Spleen (tissue), 11 donors: Measurements from ENCODE around the gene PPM1L. TPM values are rescaled to one million over a fixed set of nuclear protein-coding genes. Genes with fewer than 3 reads are reported as not detected.

Experiments used
- DNase-seq: peaks from one replicate; pipeline ENCODE4 v3.0.0-alpha.2; 2020
- H3K27ac ChIP-seq, 8 donors: fragments of 200-600 bp; sonication (generic) in 7 of 8; 1 replicate in 4 of 8; 2 replicates in 4 of 8; pipeline versions ENCODE4 v1.5.0 to v1.8.0; 2016 to 2021; ENCODE audit warnings: inconsistent platforms in 4 of 8, mild to moderate bottlenecking in 4 of 8, moderate library complexity in 1 of 8
- H3K27me3 ChIP-seq, 7 donors: fragments of 200-600 bp; sonication (generic) in 6 of 7; replicated peaks in 1 of 7; 1 replicate in 4 of 7; 2 replicates in 3 of 7; pipeline versions ENCODE4 v1.5.0 to v1.8.0; 2016 to 2021; ENCODE audit warnings: inconsistent platforms in 3 of 7, mild to moderate bottlenecking in 1 of 7
- H3K36me3 ChIP-seq, 6 donors: fragments of 200-600 bp; sonication (generic) in 5 of 6; 1 replicate in 4 of 6; 2 replicates in 2 of 6; pipeline versions ENCODE4 v1.5.0 to v1.8.0; 2016 to 2021; ENCODE audit warnings: inconsistent platforms in 2 of 6
- H3K4me1 ChIP-seq, 6 donors: fragments of 200-600 bp; sonication (generic) in 5 of 6; 1 replicate in 3 of 6; 2 replicates in 3 of 6; pipeline versions ENCODE4 v1.5.0 to v1.8.0; 2016 to 2021; ENCODE audit warnings: inconsistent platforms in 3 of 6
- H3K4me3 ChIP-seq, 8 donors: fragments of 200-600 bp; sonication (generic) in 7 of 8; 1 replicate in 4 of 8; 2 replicates in 4 of 8; pipeline versions ENCODE4 v1.5.0 to v1.8.0; 2016 to 2021; ENCODE audit warnings: inconsistent platforms in 4 of 8, mild to moderate bottlenecking in 4 of 8, moderate library complexity in 2 of 8
- H3K9me3 ChIP-seq, 8 donors: fragments of 200-600 bp; sonication (generic) in 7 of 8; 1 replicate in 4 of 8; 2 replicates in 4 of 8; pipeline versions ENCODE4 v1.5.0 to v1.8.0; 2016 to 2021; ENCODE audit warnings: inconsistent platforms in 4 of 8
- CTCF ChIP-seq, 11 experiments: fragments of 200-600 bp in 7 of 11; fragments of 450-650 bp in 4 of 11; sonication (generic) in 4 of 11; IDR thresholded peaks in 8 of 11; conservative IDR thresholded peaks in 3 of 11; 1 replicate in 7 of 11; 2 replicates in 4 of 11; pipeline versions ENCODE4 v1.4.0 to v1.8.0; 2016 to 2021; ENCODE audit warnings: antibody characterized with exemption in 11 of 11, inconsistent platforms in 4 of 11, mild to moderate bottlenecking in 1 of 11
- POLR2A ChIP-seq, 3 donors: fragments of 450-650 bp; IDR thresholded peaks; one replicate each; pipeline ENCODE4 v1.5.1; 2017; ENCODE audit warnings: antibody characterized with exemption in 3 of 3, mild to moderate bottlenecking in 1 of 3
- POLR2AphosphoS5 ChIP-seq, 3 donors: sonication (generic); formaldehyde crosslinking; IDR thresholded peaks; one replicate each; pipeline ENCODE4 v1.5.1; 2017; ENCODE audit warnings: antibody characterized with exemption in 3 of 3
- WGBS, 5 donors: extraction: QIAGEN DNeasy Blood & Tissue Kit in 3 of 5; methylation state at CpG; one replicate each; pipeline versions ENCODE4 v1.1.5 to v1.1.7; 2013 to 2018; 5-methylcytosine and 5-hydroxymethylcytosine counted together
- intact Hi-C: fragments of 100-400 bp; cut with DNase I; formaldehyde crosslinking; loops from one replicate; pipeline ENCODE4 v1.15.0; 2023; ENCODE audit warnings: low total_unique reads
- polyA plus RNA-seq, 3 donors: library from polyadenylated mRNA; stranded (reverse); fragments of 200-250 nt; gene quantifications; one replicate each; pipeline ENCODE4 v1.2.1, GENCODE V29; 2013
- total RNA-seq, 7 donors: library from RNA; depleted of rRNA in 3 of 7; stranded (reverse); fragments of >200 nt in 3 of 7; fragmentation: NEBNext Ultra II Directional in 4 of 7; extraction: Animal tissue kit (Norgen Biotek cat#: 25700) in 4 of 7; gene quantifications; one replicate each; pipeline versions ENCODE4 v1.1.0 to v1.2.1, GENCODE V29; 2016 to 2021
- donor health status: healthy with polysubstance abuse.
- donor health status: DM: no; HTN: no; CAD: no; lungs with moderate emphysema.
- donor health status: DM: no; HTN: no; CAD: no.
- donor health status: Bipolar disorder and iron deficiency.
- donor health status: healthy.
- donor health status: DM: no; HTN: no; CAD: no.
- donor health status: DM: yes; HTN: yes; CAD: no.

Gene PPM1L
- total and polyA plus RNA-seq, 10 donors, result 0.63 to 16.7 (median 12.2) TPM

DNA sequence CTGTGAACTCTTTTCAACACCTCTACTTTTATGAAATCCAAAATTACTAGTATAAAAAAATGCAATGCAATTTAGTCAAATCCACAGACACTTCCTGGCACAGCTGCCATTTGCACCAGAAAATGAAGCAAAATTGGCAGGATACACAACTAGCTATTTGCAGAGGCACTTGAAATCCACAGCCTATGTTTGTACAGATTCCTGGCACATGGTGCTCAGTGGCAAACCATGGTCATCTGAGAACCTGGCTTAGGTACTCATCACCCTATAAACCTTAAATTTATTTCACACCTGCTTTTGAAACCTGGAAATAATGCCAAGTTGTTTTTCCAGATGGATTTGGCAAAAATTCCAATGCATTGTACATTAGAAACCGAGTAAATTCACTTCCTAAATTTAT lies 20.2 kb upstream of the PPM1L start:
- 71 to 83% (median 78%) methylated on average over 1 of the region's 1 CpG for WGBS, 5 donors
- no peak overlapping the region for H3K4me3 ChIP-seq
- H3K27me3 ChIP-seq, result no peaks in the 10 kb centered on the region
- intact Hi-C loops, result no loop called here
- H3K9me3 ChIP-seq, result no peaks in the 10 kb centered on the region
- no peaks in the 10 kb centered on the region for H3K4me1 ChIP-seq
- no peak for DNase-seq
- no peak for TF ChIP-seq POLR2AphosphoS5 (IDR thresholded peaks at IDR 0.05)
- TF ChIP-seq CTCF (IDR thresholded peaks at IDR 0.05 in 8 of 11, conservative IDR thresholded peaks at IDR 0.05 in 3 of 11), result no peak
- TF ChIP-seq POLR2A (IDR thresholded peaks at IDR 0.05), result no peak
- no peak overlapping the region for H3K27ac ChIP-seq
- H3K36me3 ChIP-seq, result no peaks in the 10 kb centered on the region

DNA sequence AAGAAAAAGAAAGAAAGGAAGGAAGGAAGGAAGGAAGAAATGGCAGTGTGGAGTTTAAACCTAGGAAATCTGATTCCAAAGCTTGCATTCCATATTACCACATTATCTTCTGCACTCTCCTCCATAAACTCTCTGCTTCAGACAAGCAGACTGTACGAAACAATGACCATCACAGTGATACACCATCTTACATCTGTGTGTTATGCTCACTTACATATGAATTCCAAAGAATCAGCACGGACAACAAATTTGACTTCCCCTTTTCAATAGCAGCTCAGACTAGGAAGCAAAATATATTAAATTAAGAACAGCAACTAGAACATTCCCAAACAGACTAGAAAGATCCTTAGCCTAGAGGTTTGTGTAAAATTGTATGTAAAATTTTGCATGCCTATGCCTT lies 18.0 kb upstream of the PPM1L start:
- DNase-seq, result no peak
- Histone ChIP-seq H3K4me3 (no peak overlapping the region), H3K4me1 (no peaks in the 10 kb centered on the region), H3K36me3 (no peaks in the 10 kb centered on the region), H3K9me3 (no peaks in the 10 kb centered on the region), H3K27me3 (no peaks in the 10 kb centered on the region), H3K27ac (no peak overlapping the region)
- intact Hi-C loops, result no loop called here
- WGBS, 5 donors, result 38 to 58% (median 54%) methylated on average over 2 of the region's 2 CpGs
- TF ChIP-seq POLR2A (IDR thresholded peaks at IDR 0.05), result no peak
- TF ChIP-seq CTCF (IDR thresholded peaks at IDR 0.05 in 8 of 11, conservative IDR thresholded peaks at IDR 0.05 in 3 of 11), result no peak
- no peak for TF ChIP-seq POLR2AphosphoS5 (IDR thresholded peaks at IDR 0.05)

DNA sequence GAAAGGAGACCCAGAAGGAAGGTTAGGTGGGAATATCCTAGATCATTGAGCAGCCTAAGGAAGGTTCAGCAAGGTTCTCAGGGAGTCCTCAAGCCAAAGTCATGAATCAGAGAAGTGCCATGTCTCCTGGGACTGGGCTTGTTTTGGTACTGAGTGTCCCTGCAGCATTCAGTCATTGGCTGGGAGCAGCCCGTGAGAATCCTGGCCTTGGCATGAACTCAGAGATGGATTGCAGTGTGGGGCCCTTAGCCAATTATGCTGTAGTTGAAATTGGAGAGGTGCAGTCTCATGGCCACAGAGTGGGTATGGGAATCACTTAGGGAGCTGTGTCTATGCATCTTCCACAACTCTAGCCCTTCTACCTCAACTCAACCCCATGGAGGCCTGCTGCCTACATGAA lies 17.0 kb upstream of the PPM1L start:
- 69 to 80% (median 76%) methylated on average over 1 of the region's 1 CpG; no CpG with 5 or more reads in 1 of the 5 donors for WGBS, 5 donors
- intact Hi-C loops, result no loop called here
- no peak overlapping the region for H3K27ac ChIP-seq

GRCh38 chr3:160746976-160747375 lies 9.1 kb upstream of the PPM1L start:
- Histone ChIP-seq H3K4me3 (no peak overlapping the region), H3K27ac (no peak overlapping the region), H3K27me3 (no peaks in the 10 kb centered on the region), H3K9me3 (no peaks in the 10 kb centered on the region), H3K36me3 (no peaks in the 10 kb centered on the region), H3K4me1 (peaks cover 0 to 7% (median 0%) of the 10 kb centered on the region in 6 donors)
- no peak for DNase-seq
- TF ChIP-seq CTCF (IDR thresholded peaks at IDR 0.05 in 8 of 11, conservative IDR thresholded peaks at IDR 0.05 in 3 of 11) (no peak), POLR2A (IDR thresholded peaks at IDR 0.05) (no peak), POLR2AphosphoS5 (IDR thresholded peaks at IDR 0.05) (no peak)
- intact Hi-C loops, result no loop called here
- WGBS, 5 donors, result 45 to 80% (median 47%) methylated on average over 2 of the region's 2 CpGs

More for the DNA sequence above, 17.0 kb upstream of the PPM1L start:
- no peaks in the 10 kb centered on the region for H3K27me3 ChIP-seq
- no peak overlapping the region for H3K4me3 ChIP-seq
- H3K4me1 ChIP-seq, result no peaks in the 10 kb centered on the region
- H3K9me3 ChIP-seq, result no peaks in the 10 kb centered on the region
- DNase-seq, result no peak
- TF ChIP-seq POLR2AphosphoS5 (IDR thresholded peaks at IDR 0.05) (no peak), POLR2A (IDR thresholded peaks at IDR 0.05) (no peak), CTCF (IDR thresholded peaks at IDR 0.05 in 8 of 11, conservative IDR thresholded peaks at IDR 0.05 in 3 of 11) (no peak)
- H3K36me3 ChIP-seq, result no peaks in the 10 kb centered on the region
